BLaER1 (cell line): Measurements from ENCODE around the gene ZNF624.

Experiments used
- H3K27ac ChIP-seq: shearing (Covaris generic); formaldehyde crosslinking; 2 replicates; pipeline ENCODE4 v1.8.1; 2022
- H3K27me3 ChIP-seq: shearing (Covaris generic); formaldehyde crosslinking; 2 replicates; pipeline ENCODE4 v1.8.1; 2022
- H3K36me3 ChIP-seq: shearing (Covaris generic); formaldehyde crosslinking; 2 replicates; pipeline ENCODE4 v1.8.1; 2022
- H3K4me1 ChIP-seq: shearing (Covaris generic); formaldehyde crosslinking; 2 replicates; pipeline ENCODE4 v1.8.1; 2022
- H3K4me2 ChIP-seq: shearing (Covaris generic); formaldehyde crosslinking; 2 replicates; pipeline ENCODE4 v1.8.1; 2022
- H3K4me3 ChIP-seq: shearing (Covaris generic); formaldehyde crosslinking; 2 replicates; pipeline ENCODE4 v1.8.1; 2022
- H3K9ac ChIP-seq: shearing (Covaris generic); formaldehyde crosslinking; 2 replicates; pipeline ENCODE4 v1.8.1; 2022
- H3K9me3 ChIP-seq: shearing (Covaris generic); formaldehyde crosslinking; 2 replicates; pipeline ENCODE4 v1.8.1; 2022
- H4K20me1 ChIP-seq: shearing (Covaris generic); formaldehyde crosslinking; 2 replicates; pipeline ENCODE4 v1.8.1; 2022
- Cebpa-rat ChIP-seq: shearing (Covaris generic); IDR thresholded peaks from 2 replicates; pipeline ENCODE4 v1.8.1; 2022

The ZNF624 gene

DNA sequence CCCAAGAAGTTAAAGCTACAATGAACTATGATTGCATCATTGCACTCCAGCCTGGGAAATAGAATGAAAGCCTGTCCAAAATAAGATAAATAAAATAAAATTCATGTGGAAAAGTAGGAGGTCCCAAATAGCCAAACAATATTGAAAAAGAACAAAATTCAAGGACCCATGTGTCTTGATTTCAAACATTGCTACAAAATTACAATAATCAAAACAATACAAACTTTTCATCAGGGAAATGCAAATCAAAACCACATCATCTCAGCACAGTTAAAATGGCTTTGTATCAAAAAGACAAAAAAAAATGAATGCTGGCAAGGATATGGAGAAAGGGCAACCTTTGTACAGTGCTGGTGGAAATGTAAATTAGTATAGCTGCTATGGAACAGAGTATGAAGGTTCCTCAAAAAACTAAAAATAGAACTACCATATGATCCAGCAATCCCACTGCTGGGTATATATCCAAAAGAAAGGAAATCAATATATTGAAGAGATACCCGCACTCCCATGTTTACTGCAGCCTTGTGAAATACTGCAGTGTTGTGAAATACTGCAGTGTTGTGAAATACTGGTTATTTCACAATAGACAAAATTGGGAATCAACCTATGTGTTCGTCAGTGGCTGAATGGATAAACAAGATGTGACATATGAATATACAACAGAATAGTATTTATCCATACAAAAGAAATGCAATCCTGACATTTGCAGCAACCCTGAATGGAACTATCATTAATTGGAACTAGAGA, 60.1 kb downstream of the ZNF624 start:
- Histone ChIP-seq H3K4me2 (no peak overlapping the region), H3K4me1 (peaks cover 5% of the 10 kb centered on the region; the same call in 1 of the 2 replicates), H3K36me3 (no peaks in the 10 kb centered on the region), H3K27ac (no peak overlapping the region), H3K9me3 (0 out of 2 replicates have a peak, but pooled peaks cover 6% of the 10 kb centered on the region), H4K20me1 (no peaks in the 10 kb centered on the region), H3K4me3 (no peak overlapping the region), H3K27me3 (peaks cover 6% of the 10 kb centered on the region), H3K9ac (no peak overlapping the region)
- peak; percentile 22; the same call in 1 of the 2 replicates for TF ChIP-seq Cebpa-rat

DNA sequence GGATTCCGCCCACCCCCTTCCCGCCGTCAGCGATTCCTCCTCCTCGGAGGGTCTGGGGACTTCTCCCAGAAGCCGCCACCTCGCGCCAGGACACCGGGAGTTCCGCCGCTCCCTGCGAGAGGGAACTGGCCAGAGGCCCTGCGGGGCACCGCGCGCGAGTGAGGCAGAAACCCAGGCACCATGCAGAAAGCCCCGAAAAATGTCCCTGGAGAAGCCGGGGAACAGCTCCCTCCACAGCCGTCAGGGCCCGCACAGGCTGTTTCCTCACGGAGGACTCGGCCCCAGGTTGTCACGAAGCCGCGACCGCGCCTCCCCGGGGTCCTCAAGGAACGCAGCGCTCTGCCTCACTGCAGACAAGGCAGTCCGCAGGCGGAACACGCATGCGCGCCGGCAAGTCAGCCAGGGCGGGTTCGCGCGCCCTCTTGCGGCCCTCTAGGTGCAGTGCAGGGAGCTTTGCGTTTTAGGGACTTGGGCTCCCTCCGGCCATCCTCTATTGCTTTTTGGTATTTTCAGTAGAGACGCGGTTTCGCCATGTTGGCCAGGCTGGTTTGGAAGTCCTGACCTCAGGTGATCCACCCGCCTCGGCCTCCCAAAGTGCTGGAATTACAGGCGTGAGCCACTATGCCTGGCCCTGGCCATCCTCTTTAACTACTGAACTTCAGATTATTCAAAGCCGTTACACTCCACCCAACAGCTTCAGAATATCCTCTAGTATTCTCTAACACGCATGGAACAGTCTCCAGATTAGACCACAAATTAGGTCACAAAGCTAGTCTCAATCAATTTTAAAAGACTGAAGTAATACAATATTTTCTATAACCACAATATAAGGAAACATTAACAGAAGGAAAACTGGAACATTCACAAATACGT, 64.3 kb downstream of the ZNF624 start:
- peak overlapping the region; percentile 73 for H3K4me3 ChIP-seq
- H3K9ac ChIP-seq, result peak overlapping the region; percentile 74
- peak overlapping the region; percentile 99 for H3K4me2 ChIP-seq
- H3K27me3 ChIP-seq, result peaks cover 27% of the 10 kb centered on the region
- H4K20me1 ChIP-seq, result no peaks in the 10 kb centered on the region
- TF ChIP-seq Cebpa-rat, result no peak
- peaks cover 6% of the 10 kb centered on the region; the same call in 1 of the 2 replicates for H3K4me1 ChIP-seq
- H3K36me3 ChIP-seq, result no peaks in the 10 kb centered on the region
- H3K9me3 ChIP-seq, result no peaks in the 10 kb centered on the region
- H3K27ac ChIP-seq, result no peak overlapping the region

DNA sequence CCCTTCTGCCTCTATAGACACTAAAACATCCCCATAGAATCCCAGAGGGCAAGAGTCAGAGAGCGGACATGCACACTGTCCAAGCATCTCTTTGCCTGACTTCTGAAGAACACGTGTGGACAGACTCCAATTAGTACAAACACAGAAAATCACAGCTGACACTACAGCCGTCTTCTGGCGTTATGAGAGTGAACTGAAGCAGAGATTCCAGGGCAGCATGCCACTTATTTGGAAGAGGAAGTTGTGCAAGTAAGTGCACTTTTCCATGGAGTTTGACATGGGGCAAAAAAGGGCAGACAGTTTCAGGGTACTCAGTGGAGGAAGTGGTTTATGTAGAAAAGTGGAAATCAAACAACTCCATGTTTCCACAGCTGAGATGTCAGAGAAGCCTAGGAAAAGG, 67.9 kb downstream of the ZNF624 start:
- Histone ChIP-seq H4K20me1 (no peaks in the 10 kb centered on the region), H3K27ac (no peak overlapping the region), H3K4me2 (no peak overlapping the region), H3K4me3 (no peak overlapping the region), H3K9ac (no peak overlapping the region), H3K9me3 (no peaks in the 10 kb centered on the region; the same call in 1 of the 2 replicates), H3K4me1 (peaks cover 15% of the 10 kb centered on the region), H3K27me3 (peaks cover 34% of the 10 kb centered on the region), H3K36me3 (no peaks in the 10 kb centered on the region)
- TF ChIP-seq Cebpa-rat, result no peak

- no peaks in the 10 kb centered on the region for H3K36me3 ChIP-seq
- H3K4me2 ChIP-seq, result peak overlapping the region; percentile 67
- H3K4me1 ChIP-seq, result peaks cover 15% of the 10 kb centered on the region
- TF ChIP-seq Cebpa-rat, result no peak
- no peak overlapping the region for H3K9ac ChIP-seq
- H3K27me3 ChIP-seq, result peaks cover 34% of the 10 kb centered on the region
- peaks cover 11% of the 10 kb centered on the region; the same call in 1 of the 2 replicates for H3K9me3 ChIP-seq
- no peaks in the 10 kb centered on the region for H4K20me1 ChIP-seq
- no peak overlapping the region for H3K27ac ChIP-seq
- peak overlapping the region; percentile 46 for H3K4me3 ChIP-seq
Measured at GRCh38 chr17:16584273-16584995, 69.2 kb downstream of the ZNF624 start.

DNA sequence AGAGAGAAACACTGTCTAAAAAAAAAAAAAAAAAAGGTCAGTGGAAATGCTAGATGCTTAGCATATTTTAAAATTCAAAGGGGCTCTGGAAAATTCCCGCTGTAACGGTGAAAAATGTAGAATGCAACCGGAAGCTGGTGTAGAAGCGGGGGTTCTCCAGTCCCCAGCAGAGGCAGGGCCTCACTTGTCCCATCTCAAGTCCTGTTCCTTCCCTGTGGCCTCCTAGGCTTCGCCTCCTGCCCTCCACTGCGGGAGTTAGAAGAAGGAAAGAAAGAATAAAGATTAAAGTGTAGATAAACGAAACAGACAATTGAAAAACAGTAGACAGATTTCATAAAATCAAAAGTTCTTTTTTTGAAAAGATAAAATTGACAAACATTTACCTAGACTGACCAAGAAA, 69.9 kb downstream of the ZNF624 start:
- no peak overlapping the region for H3K27ac ChIP-seq
- H3K9me3 ChIP-seq, result peaks cover 17% of the 10 kb centered on the region; the same call in 1 of the 2 replicates
- no peaks in the 10 kb centered on the region for H3K36me3 ChIP-seq
- peaks cover 12% of the 10 kb centered on the region for H3K4me1 ChIP-seq
- H3K27me3 ChIP-seq, result peaks cover 30% of the 10 kb centered on the region
- no peak overlapping the region; the same call in 1 of the 2 replicates for H3K4me3 ChIP-seq
- H3K4me2 ChIP-seq, result peak overlapping the region; percentile 67
- H3K9ac ChIP-seq, result no peak overlapping the region
- no peak for TF ChIP-seq Cebpa-rat
- no peaks in the 10 kb centered on the region for H4K20me1 ChIP-seq

DNA sequence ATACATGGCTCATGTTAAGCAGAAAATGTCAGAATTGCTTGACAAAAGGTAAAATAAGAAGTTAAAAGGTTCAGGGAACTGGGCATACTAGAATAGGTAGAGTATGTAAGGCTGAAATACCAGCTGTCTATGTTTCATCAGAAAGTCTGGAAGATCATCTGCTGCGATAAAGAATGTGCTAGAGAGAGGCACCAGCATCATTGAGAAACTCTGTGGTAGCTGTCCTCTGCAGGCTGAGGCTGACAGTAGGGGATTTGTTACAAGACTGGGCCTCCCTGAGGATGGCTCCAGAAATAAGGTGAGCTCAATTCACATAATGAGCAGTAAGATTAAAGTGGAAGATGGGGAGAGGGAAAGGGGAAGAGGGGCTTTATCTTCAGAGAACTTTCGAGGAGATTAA, 80.2 kb downstream of the ZNF624 start:
- H3K9me3 ChIP-seq, result no peaks in the 10 kb centered on the region
- no peak overlapping the region for H3K4me2 ChIP-seq
- H3K27ac ChIP-seq, result no peak overlapping the region
- H3K9ac ChIP-seq, result no peak overlapping the region
- no peaks in the 10 kb centered on the region for H4K20me1 ChIP-seq
- TF ChIP-seq Cebpa-rat, result no peak
- H3K4me1 ChIP-seq, result peaks cover 11% of the 10 kb centered on the region
- no peaks in the 10 kb centered on the region for H3K36me3 ChIP-seq
- H3K4me3 ChIP-seq, result no peak overlapping the region
- H3K27me3 ChIP-seq, result no peaks in the 10 kb centered on the region
